SK-N-SH treated with all-trans-retinoic acid at 6 μM for 48 hours (cell line): ENCODE data around the gene MAN1A2.

Experiments used
- ATAC-seq: fragments of 200-7000 bp; cut with Tn5 transposase; 3 replicates; pipeline ENCODE4 v1.9.1; 2020; ENCODE audit warnings: mild to moderate bottlenecking, moderate library complexity
- ARNTL ChIP-seq: fragments of 450-650 bp; formaldehyde crosslinking; IDR thresholded peaks from 2 replicates; pipeline ENCODE4 v1.5.0; 2020; ENCODE audit warnings: low read depth, mild to moderate bottlenecking, moderate library complexity, borderline replicate concordance
- BACH2 ChIP-seq: fragments of 250-450 bp; sonication (Bioruptor Pico); IDR thresholded peaks from 2 replicates; pipeline ENCODE4 v1.9.0; 2021; ENCODE audit warnings: mild to moderate bottlenecking, borderline replicate concordance
- CSDC2 ChIP-seq: fragments of 250-450 bp; sonication (Bioruptor Pico); IDR thresholded peaks from 2 replicates; pipeline ENCODE4 v1.5.0; 2020; ENCODE audit warnings: mild to moderate bottlenecking, moderate library complexity
- ESRRG ChIP-seq: fragments of 250-450 bp; sonication (Bioruptor Pico); IDR thresholded peaks from 2 replicates; pipeline ENCODE4 v1.6.1; 2021; ENCODE audit warnings: mild to moderate bottlenecking
- GLIS3 ChIP-seq: fragments of 250-450 bp; sonication (Bioruptor Pico); IDR thresholded peaks from 2 replicates; pipeline ENCODE4 v1.5.0; 2020; ENCODE audit warnings: mild to moderate bottlenecking, moderate library complexity
- ISL1 ChIP-seq: fragments of 250-450 bp; sonication (Bioruptor Pico); IDR thresholded peaks from 2 replicates; pipeline ENCODE4 v2.1.2; 2022; ENCODE audit warnings: mild to moderate bottlenecking, moderate library complexity
- OSR1 ChIP-seq: fragments of 250-450 bp; sonication (Bioruptor Pico); IDR thresholded peaks from 2 replicates; pipeline ENCODE4 v1.8.0; 2022; ENCODE audit warnings: moderate library complexity, mild to moderate bottlenecking, inconsistent platforms
- PPARA ChIP-seq: fragments of 250-450 bp; sonication (Bioruptor Pico); IDR thresholded peaks from 2 replicates; pipeline ENCODE4 v1.5.0; 2020; ENCODE audit warnings: mild to moderate bottlenecking, borderline replicate concordance
- RARB ChIP-seq: fragments of 250-450 bp; sonication (Bioruptor Pico); IDR thresholded peaks from 2 replicates; pipeline ENCODE4 v1.8.0; 2021; ENCODE audit warnings: mild to moderate bottlenecking, moderate library complexity
- SNAI2 ChIP-seq: fragments of 250-450 bp; sonication (Bioruptor Pico); IDR thresholded peaks from 2 replicates; pipeline ENCODE4 v1.5.0; 2020; ENCODE audit warnings: mild to moderate bottlenecking, moderate library complexity
- TOX ChIP-seq: fragments of 250-450 bp; sonication (Bioruptor Pico); IDR thresholded peaks from 2 replicates; pipeline ENCODE4 v1.8.0; 2021; ENCODE audit warnings: mild to moderate bottlenecking, moderate library complexity, borderline replicate concordance
- ZC3H10 ChIP-seq: fragments of 250-450 bp; sonication (Bioruptor Pico); IDR thresholded peaks from 2 replicates; pipeline ENCODE4 v1.5.1; 2021; ENCODE audit warnings: mild to moderate bottlenecking, moderate library complexity
- ZFP3 ChIP-seq: fragments of 250-450 bp; sonication (Bioruptor Pico); IDR thresholded peaks from 2 replicates; pipeline ENCODE4 v1.5.0; 2020; ENCODE audit warnings: mild to moderate bottlenecking, moderate library complexity
- ZFP30 ChIP-seq: fragments of 450-650 bp; formaldehyde crosslinking; IDR thresholded peaks from 2 replicates; pipeline ENCODE4 v1.5.0; 2022; ENCODE audit warnings: mild to moderate bottlenecking, moderate library complexity
- ZNF565 ChIP-seq: fragments of 450-650 bp; formaldehyde crosslinking; conservative IDR thresholded peaks from 2 replicates; pipeline ENCODE4 v1.5.0; 2020; ENCODE audit warnings: low read depth, mild to moderate bottlenecking, moderate library complexity
- ZNF8 ChIP-seq: fragments of 450-650 bp; formaldehyde crosslinking; IDR thresholded peaks from 2 replicates; pipeline ENCODE4 v1.5.0; 2020; ENCODE audit warnings: mild to moderate bottlenecking, moderate library complexity
- TF ChIP-seq, protein P1 (sequence below): fragments of 250-450 bp; sonication (Bioruptor Pico); IDR thresholded peaks from 2 replicates; pipeline ENCODE4 v1.5.1; 2021; ENCODE audit warnings: mild to moderate bottlenecking, moderate library complexity
- TF ChIP-seq, protein P2 (sequence below): fragments of 250-450 bp; sonication (Bioruptor Pico); IDR thresholded peaks from 2 replicates; pipeline ENCODE4 v1.8.0; 2020; ENCODE audit warnings: mild to moderate bottlenecking, moderate library complexity, borderline replicate concordance
- TF ChIP-seq, protein P3 (sequence below): fragments of 250-450 bp; sonication (Bioruptor Pico); IDR thresholded peaks from 2 replicates; pipeline ENCODE4 v1.8.0; 2021; ENCODE audit warnings: low read depth, mild to moderate bottlenecking, moderate library complexity, borderline replicate concordance
- TF ChIP-seq, protein P4 (sequence below): fragments of 250-450 bp; sonication (Bioruptor Pico); IDR thresholded peaks from 2 replicates; pipeline ENCODE4 v1.5.0; 2020; ENCODE audit warnings: mild to moderate bottlenecking, moderate library complexity
- TF ChIP-seq, protein P5 (sequence below): fragments of 250-450 bp; sonication (Bioruptor Pico); IDR thresholded peaks from 2 replicates; pipeline ENCODE4 v1.5.1; 2020; ENCODE audit warnings: low read depth, mild to moderate bottlenecking, moderate library complexity

The MAN1A2 gene

DNA sequence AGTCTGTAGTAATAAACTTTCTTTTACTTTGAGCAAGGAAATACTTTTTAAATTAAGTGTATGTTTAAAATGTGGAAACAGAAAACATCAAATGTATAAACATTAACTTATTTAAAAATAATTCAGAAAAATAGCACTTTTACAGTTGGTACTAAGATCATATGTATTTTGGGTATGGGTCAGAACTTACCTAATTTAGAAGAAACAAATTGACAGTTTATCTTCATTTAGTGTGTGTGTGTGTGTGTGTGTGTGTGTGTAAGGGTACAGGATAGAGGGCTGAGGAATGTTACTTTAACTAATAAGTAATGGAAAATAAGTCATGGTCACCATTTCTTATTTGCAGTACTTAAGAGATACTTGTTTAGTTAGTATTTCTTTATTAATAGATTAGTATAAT lies 3.3 kb downstream of the MAN1A2 start:
- TF ChIP-seq ARNTL (CRISPR knock-in tag) (no peak), ZNF565 (CRISPR knock-in tag) (no peak), TOX (no peak), ESRRG (CRISPR knock-in tag) (no peak), ZFP3 (CRISPR knock-in tag) (no peak), RARB (CRISPR knock-in tag) (no peak), GLIS3 (no peak), BACH2 (CRISPR knock-in tag) (no peak), CSDC2 (CRISPR knock-in tag) (no peak), OSR1 (no peak), ZFP30 (CRISPR knock-in tag) (no peak), SNAI2 (CRISPR knock-in tag) (no peak), ZNF8 (no peak), ZC3H10 (CRISPR knock-in tag) (no peak), PPARA (CRISPR knock-in tag) (no peak)
- TF ChIP-seq, protein P1, sequence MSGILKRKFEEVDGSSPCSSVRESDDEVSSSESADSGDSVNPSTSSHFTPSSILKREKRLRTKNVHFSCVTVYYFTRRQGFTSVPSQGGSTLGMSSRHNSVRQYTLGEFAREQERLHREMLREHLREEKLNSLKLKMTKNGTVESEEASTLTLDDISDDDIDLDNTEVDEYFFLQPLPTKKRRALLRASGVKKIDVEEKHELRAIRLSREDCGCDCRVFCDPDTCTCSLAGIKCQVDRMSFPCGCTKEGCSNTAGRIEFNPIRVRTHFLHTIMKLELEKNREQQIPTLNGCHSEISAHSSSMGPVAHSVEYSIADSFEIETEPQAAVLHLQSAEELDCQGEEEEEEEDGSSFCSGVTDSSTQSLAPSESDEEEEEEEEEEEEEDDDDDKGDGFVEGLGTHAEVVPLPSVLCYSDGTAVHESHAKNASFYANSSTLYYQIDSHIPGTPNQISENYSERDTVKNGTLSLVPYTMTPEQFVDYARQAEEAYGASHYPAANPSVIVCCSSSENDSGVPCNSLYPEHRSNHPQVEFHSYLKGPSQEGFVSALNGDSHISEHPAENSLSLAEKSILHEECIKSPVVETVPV (CRISPR knock-in tag): no peak
- TF ChIP-seq, protein P2, sequence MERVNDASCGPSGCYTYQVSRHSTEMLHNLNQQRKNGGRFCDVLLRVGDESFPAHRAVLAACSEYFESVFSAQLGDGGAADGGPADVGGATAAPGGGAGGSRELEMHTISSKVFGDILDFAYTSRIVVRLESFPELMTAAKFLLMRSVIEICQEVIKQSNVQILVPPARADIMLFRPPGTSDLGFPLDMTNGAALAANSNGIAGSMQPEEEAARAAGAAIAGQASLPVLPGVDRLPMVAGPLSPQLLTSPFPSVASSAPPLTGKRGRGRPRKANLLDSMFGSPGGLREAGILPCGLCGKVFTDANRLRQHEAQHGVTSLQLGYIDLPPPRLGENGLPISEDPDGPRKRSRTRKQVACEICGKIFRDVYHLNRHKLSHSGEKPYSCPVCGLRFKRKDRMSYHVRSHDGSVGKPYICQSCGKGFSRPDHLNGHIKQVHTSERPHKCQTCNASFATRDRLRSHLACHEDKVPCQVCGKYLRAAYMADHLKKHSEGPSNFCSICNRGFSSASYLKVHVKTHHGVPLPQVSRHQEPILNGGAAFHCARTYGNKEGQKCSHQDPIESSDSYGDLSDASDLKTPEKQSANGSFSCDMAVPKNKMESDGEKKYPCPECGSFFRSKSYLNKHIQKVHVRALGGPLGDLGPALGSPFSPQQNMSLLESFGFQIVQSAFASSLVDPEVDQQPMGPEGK (CRISPR knock-in tag): no peak
- TF ChIP-seq, protein P3, sequence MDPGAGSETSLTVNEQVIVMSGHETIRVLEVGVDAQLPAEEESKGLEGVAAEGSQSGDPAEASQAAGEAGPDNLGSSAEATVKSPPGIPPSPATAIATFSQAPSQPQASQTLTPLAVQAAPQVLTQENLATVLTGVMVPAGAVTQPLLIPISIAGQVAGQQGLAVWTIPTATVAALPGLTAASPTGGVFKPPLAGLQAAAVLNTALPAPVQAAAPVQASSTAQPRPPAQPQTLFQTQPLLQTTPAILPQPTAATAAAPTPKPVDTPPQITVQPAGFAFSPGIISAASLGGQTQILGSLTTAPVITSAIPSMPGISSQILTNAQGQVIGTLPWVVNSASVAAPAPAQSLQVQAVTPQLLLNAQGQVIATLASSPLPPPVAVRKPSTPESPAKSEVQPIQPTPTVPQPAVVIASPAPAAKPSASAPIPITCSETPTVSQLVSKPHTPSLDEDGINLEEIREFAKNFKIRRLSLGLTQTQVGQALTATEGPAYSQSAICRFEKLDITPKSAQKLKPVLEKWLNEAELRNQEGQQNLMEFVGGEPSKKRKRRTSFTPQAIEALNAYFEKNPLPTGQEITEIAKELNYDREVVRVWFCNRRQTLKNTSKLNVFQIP (CRISPR knock-in tag): no peak
- TF ChIP-seq, protein P4, sequence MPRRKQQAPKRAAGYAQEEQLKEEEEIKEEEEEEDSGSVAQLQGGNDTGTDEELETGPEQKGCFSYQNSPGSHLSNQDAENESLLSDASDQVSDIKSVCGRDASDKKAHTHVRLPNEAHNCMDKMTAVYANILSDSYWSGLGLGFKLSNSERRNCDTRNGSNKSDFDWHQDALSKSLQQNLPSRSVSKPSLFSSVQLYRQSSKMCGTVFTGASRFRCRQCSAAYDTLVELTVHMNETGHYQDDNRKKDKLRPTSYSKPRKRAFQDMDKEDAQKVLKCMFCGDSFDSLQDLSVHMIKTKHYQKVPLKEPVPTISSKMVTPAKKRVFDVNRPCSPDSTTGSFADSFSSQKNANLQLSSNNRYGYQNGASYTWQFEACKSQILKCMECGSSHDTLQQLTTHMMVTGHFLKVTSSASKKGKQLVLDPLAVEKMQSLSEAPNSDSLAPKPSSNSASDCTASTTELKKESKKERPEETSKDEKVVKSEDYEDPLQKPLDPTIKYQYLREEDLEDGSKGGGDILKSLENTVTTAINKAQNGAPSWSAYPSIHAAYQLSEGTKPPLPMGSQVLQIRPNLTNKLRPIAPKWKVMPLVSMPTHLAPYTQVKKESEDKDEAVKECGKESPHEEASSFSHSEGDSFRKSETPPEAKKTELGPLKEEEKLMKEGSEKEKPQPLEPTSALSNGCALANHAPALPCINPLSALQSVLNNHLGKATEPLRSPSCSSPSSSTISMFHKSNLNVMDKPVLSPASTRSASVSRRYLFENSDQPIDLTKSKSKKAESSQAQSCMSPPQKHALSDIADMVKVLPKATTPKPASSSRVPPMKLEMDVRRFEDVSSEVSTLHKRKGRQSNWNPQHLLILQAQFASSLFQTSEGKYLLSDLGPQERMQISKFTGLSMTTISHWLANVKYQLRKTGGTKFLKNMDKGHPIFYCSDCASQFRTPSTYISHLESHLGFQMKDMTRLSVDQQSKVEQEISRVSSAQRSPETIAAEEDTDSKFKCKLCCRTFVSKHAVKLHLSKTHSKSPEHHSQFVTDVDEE (CRISPR knock-in tag): no peak
- TF ChIP-seq, protein P5, sequence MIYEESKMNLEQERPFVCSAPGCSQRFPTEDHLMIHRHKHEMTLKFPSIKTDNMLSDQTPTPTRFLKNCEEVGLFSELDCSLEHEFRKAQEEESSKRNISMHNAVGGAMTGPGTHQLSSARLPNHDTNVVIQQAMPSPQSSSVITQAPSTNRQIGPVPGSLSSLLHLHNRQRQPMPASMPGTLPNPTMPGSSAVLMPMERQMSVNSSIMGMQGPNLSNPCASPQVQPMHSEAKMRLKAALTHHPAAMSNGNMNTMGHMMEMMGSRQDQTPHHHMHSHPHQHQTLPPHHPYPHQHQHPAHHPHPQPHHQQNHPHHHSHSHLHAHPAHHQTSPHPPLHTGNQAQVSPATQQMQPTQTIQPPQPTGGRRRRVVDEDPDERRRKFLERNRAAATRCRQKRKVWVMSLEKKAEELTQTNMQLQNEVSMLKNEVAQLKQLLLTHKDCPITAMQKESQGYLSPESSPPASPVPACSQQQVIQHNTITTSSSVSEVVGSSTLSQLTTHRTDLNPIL (CRISPR knock-in tag): no peak
- ATAC-seq: no peak

DNA sequence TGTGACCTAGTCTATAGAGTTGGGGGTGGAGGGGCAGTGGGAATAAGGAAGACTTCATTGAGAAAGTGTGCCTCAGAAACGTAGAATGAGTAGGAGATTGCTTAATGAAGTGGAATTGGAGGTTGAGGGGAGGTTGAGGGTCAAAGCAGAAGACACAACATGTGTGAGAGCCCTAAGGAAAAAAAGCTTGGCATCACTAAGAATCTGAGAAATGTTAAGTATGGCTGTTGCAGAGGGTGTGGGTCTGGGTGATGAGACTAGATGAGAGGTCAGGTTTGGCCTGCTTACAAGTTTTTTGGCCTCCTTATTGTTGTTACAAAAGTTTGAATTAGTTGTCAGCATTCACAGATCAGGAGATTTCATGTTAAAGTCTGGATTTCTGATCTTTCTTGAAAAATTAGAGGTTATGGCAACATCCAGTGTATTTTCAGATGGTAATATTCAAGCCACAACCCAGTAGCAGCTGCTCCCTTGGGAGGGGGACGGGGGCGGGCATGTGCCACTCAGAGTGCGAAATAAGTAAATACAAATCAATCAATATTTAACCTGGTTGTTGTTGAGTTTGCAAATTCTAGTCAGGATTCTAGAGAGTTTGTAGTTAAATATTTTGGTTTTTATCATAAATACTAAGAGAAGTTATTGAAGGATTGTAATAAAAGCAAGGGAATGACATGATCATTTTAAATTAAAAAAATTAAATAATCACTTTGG lies 4.3 kb downstream of the MAN1A2 start:
- TF ChIP-seq ZFP3 (CRISPR knock-in tag) (no peak), ISL1 (CRISPR knock-in tag) (no peak), GLIS3 (no peak), RARB (CRISPR knock-in tag) (no peak), SNAI2 (CRISPR knock-in tag) (no peak), ESRRG (CRISPR knock-in tag) (no peak), CSDC2 (CRISPR knock-in tag) (no peak), TOX (no peak), ARNTL (CRISPR knock-in tag) (no peak)
- TF ChIP-seq, protein P1 (CRISPR knock-in tag): no peak
- no peak for ATAC-seq
